ENCODE measurements around the gene TARS2.

Gene TARS2, protein sequence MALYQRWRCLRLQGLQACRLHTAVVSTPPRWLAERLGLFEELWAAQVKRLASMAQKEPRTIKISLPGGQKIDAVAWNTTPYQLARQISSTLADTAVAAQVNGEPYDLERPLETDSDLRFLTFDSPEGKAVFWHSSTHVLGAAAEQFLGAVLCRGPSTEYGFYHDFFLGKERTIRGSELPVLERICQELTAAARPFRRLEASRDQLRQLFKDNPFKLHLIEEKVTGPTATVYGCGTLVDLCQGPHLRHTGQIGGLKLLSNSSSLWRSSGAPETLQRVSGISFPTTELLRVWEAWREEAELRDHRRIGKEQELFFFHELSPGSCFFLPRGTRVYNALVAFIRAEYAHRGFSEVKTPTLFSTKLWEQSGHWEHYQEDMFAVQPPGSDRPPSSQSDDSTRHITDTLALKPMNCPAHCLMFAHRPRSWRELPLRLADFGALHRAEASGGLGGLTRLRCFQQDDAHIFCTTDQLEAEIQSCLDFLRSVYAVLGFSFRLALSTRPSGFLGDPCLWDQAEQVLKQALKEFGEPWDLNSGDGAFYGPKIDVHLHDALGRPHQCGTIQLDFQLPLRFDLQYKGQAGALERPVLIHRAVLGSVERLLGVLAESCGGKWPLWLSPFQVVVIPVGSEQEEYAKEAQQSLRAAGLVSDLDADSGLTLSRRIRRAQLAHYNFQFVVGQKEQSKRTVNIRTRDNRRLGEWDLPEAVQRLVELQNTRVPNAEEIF

DNA sequence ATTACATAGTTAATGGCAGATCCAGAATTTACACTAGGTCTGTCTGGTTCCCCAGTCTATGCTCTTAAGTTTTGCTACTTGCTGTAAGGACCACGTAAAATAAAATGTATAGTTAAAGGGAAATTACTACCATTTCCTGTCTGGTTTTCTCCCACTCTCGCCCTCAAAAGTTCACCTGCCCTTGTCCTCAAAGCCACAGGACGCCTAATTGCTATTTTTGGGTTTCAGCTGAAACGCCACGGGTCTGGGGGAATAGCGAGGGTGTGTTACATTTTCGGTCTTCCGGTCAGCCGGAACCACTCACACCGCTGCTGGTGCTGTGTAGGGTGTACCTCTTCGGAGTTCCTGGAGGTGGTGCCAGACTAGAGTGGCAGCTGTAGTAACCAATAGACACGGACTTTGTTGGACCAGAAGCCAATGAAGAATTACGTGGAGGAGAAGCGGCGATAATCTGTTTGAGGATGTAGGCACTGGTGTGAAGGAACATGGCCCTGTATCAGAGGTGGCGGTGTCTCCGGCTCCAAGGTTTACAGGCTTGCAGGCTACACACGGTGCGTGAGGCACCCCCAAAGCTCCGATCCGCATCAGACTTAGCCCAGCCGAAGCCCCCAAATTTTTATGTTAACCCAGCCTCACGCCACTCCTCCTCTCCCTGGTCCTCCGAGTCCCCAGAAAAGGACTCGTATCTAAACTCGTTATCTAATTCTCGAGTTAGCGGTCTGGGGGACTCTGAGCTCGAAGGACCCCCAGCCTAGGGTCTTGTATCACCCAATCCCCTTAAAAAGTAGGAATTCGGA, at the start of gene TARS2:
Gene TARS2 (plus strand): TSS at position 454 of the 797 bp plus-strand sequence. CDS start 32 bp downstream, at position 486.
- FAIRE-seq: peak; percentile 82

DNA sequence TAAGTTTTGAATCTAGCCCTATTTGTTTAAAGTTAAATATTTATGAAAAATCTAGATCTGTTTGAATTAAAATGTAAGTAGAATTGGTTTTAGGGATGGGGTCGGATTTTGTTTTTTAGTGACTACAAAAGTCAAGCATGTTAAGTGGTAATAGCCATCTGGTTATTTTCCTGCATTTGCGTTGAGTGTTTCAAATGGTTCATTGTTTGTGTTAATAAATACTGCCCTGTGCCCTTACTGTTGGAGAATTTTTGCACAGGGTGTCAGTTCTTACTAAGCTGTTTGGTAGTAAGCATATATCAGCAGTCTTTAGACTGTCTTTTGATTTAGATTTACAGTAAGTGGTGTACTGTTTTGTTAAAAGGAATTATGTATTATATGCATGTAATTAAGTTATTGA, 46.1 kb upstream of the TARS2 start:
- FAIRE-seq: no peak

DNA sequence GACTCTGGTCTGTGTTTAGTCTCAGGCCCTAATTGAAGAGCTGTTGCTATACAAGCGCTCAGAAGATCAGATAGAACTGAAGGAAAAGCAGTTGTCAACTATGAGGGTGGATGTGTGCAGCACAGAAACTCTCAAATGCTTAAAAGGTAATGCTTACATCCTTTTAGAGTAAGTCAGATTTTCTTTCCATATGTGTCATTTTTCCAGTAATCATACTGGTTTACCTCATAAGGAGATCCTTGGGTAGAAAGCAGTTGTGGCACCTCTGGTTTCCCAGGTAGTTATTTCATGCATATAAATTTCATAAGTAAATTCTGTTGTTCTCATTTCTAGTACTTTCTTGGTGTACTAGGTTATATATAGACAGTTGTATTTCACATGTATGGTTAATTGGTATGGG, 43.0 kb upstream of the TARS2 start:
- FAIRE-seq: no peak

DNA sequence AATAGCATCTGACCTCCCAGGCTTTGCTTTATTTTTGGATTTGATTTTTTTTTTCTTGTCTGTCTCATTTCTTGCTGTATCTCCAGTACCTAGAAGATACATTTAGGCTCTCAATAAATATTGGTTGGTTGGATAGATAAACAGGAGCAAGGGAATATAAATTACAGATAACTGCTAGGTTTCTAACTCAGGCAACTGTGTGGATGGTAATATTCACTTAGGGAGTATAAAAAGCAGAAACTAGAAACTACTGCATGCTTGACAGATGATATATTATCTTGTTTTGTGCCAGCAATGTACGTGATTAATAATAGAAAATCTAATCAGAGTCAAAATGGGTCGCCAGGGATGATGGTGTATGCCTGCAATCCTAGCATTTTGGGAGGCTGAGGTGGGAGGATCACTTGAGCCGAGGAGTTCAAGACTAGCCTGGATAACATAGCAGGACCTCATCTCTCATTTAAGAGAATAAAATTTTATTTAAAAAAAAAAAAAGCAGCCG, 31.0 kb upstream of the TARS2 start:
- no peak for FAIRE-seq

DNA sequence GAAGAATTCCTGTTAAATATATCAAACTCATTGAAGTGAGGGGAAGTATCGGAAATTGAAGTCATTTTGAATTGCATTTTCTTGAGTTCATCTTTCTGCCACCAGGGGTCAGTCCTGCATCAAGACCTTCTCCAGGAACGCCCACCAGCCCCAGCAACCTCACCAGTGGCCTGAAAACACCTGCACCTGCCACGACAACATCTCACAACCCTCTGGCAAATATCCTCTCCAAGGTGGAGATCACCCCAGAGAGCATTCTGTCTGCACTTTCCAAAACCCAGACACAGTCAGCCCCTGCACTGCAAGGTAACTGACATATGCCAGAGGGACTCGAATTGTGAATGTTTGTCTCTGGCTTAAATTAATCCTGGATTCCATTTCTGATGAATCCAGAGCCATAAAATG, 22.8 kb upstream of the TARS2 start:
- peak; percentile 56 for FAIRE-seq

DNA sequence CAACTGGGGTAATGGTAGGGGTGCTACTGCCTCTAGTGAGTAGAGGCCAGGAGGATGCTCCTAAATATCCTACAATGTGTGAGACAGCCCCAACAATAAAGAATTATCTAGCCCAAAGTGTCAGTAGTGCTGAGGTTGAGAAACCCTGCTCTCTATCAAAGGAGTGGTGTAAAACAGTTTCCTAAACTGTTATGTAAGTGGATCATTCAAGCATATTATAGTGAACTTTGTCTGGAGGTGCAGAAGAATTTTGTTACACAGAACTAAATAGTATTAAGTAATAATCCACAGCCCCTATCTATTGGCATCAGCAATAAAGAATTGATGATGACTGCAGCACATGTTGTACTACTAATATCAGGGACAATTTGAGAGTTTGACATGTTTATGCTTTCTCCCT, 20.3 kb upstream of the TARS2 start:
- no peak for FAIRE-seq

DNA sequence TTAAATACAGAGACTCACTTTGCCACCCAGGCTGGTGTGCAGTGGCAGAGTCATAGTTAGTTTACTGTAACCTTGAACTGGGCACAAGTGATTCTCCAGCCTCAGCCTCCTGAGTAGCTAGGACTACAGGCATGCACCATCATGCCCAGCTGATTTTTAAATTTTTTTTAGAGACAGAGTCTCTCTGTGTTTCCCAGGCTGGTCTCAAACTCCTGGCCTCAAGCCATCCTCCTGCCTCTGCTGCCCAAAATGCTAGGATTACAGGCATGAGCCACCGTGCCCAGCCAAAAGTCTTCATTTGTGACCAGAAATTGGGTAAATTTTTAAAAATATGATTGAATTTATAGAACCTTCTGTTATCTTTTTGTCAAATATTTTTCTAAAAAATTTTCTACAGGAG, 17.9 kb upstream of the TARS2 start:
- no peak for FAIRE-seq

DNA sequence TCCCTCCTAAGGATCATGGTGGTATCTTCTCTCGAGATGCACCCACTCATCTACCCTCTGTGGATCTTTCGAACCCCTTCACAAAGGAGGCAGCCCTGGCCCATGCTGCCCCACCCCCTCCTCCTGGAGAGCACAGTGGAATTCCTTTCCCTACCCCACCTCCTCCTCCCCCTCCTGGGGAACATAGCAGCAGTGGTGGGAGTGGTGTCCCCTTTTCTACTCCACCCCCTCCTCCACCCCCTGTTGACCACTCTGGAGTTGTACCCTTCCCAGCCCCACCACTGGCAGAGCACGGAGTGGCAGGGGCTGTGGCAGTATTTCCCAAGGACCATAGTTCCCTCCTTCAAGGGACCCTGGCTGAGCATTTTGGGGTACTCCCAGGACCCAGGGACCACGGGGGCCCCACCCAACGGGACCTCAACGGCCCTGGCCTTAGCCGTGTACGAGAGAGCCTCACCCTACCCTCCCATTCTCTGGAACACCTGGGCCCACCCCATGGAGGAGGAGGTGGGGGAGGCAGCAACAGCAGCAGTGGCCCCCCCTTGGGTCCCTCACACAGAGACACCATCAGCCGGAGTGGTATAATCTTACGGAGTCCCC, 14.5 kb upstream of the TARS2 start:
- FAIRE-seq: no peak

DNA sequence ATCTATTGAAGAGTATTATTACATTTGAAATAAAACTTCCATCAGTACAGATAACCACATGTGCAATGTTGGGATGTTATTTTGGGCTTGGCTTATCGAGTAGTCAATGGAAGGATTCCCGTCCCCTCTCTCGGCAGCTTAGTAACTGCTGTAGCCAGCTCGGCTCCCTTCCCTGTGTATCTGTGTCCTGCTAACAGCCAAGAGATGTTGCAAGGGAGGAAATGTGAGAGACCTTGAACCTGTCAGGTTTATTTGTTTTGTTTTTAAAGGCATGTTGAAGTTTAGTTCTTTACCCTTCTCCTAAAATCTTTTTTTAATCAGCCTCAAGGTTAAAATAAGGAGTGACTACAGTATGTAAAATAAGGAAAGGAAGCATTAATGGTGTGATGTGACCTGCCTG, 13.6 kb upstream of the TARS2 start:
- no peak for FAIRE-seq

DNA sequence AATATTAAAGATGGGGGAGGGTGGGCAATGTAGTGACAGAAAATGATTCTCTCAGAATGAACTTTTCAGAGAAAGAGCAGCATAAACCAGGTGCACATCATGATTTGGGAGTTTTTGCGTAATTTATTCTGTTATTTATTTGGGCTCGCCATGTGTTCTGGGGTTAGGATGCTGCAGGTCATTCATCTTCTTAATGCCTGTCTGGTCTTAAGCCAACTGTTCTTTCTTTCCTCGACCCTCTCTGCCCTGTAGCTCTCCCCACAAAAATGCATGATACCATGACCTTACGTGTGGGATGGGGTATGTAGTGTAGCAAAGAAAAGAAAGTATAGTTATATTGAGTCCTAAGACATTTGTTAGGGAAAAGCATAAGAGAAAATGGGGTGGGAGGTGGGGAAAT, 12.3 kb upstream of the TARS2 start:
- FAIRE-seq: no peak

DNA sequence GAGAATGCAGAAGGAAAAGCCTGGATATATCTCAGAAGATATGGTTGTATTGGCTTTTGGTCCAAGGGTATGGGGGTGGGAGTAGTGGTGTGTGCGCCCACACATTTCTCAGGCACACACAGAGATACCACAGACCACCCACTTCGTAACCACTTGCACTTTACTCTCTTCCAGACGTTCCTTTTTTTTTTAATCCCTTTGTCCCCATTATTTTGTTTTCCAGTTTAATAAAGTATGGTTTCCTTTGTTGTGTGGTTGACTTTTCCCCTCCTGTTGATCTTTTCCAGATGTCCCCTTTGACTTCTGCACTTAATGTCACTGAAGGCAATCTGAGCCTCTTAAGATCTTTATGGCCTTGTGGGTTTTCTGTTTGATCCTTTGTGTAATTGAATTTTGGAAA, 10.5 kb upstream of the TARS2 start:
- FAIRE-seq: no peak

DNA sequence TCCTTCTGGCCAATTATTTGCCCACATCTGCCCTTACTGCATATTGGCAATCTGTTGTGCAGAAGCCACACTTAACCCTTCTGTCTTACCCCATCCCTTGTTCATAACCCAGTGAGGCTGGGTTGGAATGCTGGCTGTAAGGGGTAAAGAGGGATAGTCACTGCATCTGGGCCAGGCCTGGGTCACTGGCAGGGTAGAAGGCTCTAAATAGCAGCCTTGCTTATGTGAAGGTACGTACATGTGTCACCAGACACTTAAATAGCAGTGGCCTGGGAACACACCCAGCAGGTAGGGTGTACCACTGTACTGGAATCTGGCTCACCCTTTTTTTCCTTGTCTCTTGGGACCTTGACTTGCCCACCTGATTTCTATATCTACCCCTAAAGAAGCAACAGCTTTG, 9.9 kb upstream of the TARS2 start:
- no peak for FAIRE-seq

DNA sequence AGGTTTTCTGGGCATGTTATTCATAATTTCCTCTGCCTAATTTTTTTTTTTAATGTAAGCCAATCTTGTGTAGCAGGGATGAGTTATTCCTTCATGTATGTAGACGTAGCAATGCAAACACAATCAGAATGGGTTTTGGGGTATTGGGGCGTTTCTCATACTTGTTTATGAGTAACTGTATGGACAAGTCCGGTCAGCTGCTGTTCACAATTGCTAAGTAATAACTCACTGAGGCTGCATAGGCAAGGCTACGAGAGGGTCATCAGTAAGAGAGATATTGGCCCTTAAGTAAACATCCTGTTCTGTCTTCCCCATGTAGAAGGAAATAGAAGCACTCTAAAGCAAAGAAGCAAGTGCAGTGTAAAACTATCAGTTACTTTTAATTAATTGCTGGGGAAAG, 9.5 kb upstream of the TARS2 start:
- FAIRE-seq: no peak

DNA sequence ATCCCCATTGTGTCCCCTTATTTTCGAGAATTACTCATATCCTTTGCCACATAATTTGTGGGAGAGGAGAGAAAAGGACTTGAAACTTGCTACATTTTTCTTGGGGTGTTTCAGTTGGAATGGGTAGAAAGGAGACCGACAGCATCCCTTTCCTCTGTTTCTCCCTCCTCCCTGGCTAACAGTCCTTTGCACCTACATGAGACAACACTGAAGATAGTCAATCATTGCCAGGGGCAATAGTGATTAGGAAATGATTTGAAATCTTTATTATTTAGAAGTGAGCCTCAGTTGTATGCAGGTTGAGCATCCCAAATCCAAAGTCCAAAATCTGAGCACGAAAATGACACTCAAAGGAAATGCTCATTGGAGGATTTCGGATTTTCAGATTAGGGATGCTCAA, 7.8 kb upstream of the TARS2 start:
- no peak for FAIRE-seq

DNA sequence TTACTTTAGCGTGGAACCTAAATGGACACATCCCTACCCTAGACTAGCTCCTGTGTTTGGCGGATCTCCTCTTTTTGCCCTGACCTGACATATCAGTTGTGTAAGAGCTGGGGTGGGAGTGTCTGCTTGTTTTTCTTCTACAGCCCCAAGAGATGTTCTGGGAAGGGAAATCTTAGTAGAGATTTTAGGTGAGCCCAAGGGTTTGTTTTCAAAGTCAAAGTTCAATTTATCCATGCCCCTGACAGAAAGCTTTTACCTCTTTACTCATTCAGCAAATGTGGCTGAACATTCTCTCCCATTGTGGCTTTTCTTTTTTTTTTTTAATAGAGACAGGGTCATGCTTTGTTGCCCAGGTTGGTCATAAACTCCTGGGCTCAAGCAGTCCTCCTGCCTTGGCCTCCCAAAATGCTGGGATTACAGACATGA, 7.3 kb upstream of the TARS2 start:
- no peak for FAIRE-seq

DNA sequence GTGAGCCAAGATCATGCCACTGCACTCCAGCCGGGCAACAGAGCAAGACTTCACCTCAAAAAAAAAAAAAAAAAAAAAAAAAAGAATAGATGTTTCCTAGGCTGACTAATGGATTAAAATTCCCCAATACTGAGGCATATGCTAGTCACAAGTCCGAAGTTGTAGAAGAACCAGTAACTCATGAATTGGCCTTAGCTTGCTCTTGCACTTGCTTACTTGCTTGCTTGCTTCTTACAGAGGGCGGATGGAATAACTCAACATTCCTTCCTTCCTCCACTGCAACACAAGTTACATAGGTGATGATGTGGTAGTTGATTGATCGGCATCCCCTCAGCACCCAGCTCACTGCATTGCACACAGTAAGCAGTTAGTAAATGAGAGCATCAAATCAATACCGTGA, 2.8 kb upstream of the TARS2 start:
- no peak for FAIRE-seq

DNA sequence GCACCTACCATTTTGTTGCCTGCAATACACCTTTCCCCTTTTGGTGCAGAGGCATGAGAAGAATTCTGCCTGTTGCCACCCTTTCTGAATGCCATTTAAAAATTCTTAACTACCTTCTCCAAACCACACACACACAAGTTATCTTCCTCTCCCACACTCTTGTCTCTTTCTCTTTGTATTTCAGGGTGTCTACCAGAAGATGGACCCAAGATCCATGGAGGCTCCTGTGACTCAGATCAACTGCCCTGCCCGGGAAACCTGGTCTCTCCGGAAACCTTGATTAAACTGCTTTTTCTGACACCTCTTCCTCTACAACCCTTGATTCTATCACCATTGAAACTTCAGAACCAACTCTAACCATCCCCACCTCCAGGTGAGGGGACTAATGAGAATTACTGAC, 2.4 kb upstream of the TARS2 start:
- no peak for FAIRE-seq

DNA sequence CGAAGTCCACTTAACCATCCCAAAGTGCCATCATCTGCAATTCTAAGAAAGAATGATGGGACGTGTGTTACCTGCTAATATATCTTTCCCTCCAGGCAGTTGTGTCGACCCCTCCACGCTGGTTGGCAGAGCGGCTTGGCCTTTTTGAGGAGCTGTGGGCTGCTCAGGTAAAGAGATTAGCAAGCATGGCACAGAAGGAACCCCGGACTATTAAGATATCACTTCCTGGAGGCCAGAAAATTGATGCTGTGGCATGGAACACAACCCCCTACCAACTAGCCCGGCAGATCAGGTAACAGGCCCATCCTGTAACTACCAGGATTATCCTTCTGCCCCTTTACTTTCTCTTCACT, 520 bp downstream of the TARS2 start:
- no peak for FAIRE-seq

DNA sequence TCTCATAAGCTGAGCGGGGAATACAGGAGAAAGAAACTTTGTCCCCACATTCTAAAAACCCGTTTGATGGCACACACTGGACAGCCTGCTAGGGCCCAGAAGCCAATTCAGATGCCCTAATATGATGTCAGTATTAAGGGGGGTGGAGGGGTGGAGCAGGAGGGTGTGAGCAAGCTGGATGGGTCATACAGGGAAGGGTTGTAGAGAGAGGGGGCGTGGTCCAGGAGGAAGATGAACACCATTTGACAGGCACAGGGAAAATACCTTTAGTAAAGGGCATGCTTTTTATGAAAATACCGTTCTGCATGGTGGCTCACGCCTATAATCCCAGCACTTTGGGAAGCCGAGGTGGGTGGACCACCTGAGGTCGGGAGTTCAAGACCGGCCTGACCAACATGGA, 6.0 kb downstream of the TARS2 start:
- no peak for FAIRE-seq

DNA sequence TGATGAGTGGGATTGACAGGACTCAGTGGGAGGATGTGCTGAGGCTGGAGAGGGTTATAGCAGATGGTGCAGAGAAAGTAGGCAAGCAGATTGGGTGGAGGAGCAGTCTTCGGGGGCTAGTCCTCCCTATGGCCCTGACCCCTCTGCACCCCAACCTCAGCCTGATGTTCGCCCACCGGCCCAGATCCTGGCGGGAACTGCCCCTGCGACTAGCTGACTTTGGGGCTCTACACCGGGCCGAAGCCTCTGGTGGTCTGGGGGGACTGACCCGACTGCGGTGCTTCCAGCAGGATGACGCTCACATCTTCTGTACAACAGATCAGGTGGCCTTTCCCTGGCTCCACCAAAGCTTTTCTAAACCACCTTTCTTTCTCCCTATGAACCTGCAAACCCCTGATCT, 11.1 kb downstream of the TARS2 start:
- FAIRE-seq: no peak

DNA sequence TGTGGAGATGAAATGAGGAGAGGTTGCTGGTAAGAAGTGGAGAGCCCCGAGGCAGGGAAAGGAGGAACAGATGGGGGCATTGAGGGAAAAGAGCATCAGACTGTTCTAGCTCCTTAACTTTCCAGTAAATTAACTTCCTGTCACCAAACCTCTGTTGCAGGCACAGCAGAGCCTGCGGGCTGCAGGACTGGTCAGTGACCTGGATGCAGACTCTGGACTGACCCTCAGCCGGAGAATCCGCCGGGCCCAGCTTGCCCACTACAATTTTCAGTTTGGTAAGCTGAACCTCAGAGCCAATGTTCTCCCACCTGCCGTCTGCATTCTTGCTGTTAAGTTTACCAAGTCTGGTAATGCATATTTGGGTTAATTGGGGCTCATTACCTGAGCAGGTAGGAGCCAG, 18.2 kb downstream of the TARS2 start:
- FAIRE-seq: no peak

DNA sequence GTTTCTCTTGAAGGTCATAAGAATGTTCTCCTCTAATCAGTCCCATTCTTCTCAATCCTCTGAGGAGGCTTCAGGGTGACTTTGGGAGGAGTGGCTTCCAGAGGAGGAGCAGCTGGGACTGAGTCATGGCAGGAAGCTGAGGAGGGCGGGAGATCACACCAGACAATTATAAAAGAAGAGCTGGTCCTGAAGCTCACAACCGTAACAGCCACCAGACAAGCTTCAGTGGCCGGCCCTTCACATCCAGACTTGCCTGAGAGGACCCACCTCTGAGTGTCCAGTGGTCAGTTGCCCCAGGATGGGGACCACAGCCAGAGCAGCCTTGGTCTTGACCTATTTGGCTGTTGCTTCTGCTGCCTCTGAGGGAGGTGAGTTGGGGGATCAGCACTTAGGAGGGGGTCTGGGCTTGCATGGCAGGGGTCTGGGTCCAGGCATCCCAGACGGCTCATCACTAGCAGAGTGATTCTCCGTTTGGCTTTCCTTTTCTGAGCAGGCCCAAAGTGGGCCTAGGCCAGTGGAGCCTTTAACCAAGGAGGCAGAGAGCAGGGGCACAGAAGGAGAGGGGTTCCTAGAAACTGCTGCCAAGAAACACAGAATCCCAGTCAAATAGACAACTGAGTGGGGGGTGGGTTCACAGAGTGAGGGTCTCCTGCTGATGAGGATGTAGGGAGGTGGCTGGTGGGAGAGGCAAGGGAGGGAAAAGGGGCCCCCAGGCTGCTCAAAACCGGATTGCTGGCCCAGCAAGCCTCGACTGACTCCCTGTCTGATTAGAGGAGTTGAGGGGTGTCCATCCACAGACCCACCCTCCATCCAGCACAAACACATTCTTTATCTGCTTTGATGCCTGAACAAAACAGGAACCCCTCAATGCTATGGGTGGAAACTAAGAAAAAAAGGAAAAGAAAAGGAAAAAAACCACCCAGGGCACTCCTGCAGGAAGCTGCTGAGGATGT, 21.0 kb downstream of the TARS2 start, which contains the start of gene ECM1:
Gene ECM1 (plus strand): TSS at position 198 of the 953 bp plus-strand sequence. CDS start 101 bp downstream, at position 299.
- no peak for FAIRE-seq

All from islet of Langerhans (tissue), 1 donor.